ENCODE data around the gene PSMA6.

PSMA6 gene

GRCh38 chr14:35362450-35362849 is 70.3 kb downstream of the PSMA6 start:
- no peak for DNase-seq (ENCODE audit: extremely low spot score, insufficient read length, low read depth)
- no peak for FAIRE-seq

GRCh38 chr14:35362911-35363374 is 70.8 kb downstream of the PSMA6 start:
- no peak for FAIRE-seq

GRCh38 chr14:35365130-35366055 is 73.2 kb downstream of the PSMA6 start:
- DNase-seq (ENCODE audit: extremely low spot score, insufficient read length, low read depth) (no peak), FAIRE-seq (no peak)

More at GRCh38 chr14:35362911-35363374, 70.8 kb downstream of the PSMA6 start:
- DNase-seq (ENCODE audit: extremely low spot score, insufficient read length, low read depth): no peak

- FAIRE-seq: no peak
- DNase-seq (ENCODE audit: extremely low spot score, insufficient read length, low read depth): no peak
Measured at GRCh38 chr14:35366056-35366451, 73.9 kb downstream of the PSMA6 start.

GRCh38 chr14:35366521-35366976 is 74.4 kb downstream of the PSMA6 start:
- no peak for FAIRE-seq
- DNase-seq (ENCODE audit: extremely low spot score, insufficient read length, low read depth): no peak

GRCh38 chr14:35367056-35367372 is 74.8 kb downstream of the PSMA6 start:
- DNase-seq (ENCODE audit: extremely low spot score, insufficient read length, low read depth) (no peak), FAIRE-seq (no peak)

Measured in GM18507 (cell line).